Loucy (cell line): Measurements from ENCODE around the gene UBE2O.

Source experiments
- H2AFZ ChIP-seq: fragments of 200-600 bp; sonication (generic); 2 replicates; pipeline ENCODE4 v1.6.0; 2016; ENCODE audit warnings: antibody characterized with exemption, mild to moderate bottlenecking, low read length, moderate library complexity
- H3F3A ChIP-seq: fragments of 200-600 bp; 2 replicates; pipeline ENCODE4 v1.6.0; 2016; ENCODE audit warnings: antibody characterized with exemption, low read depth, mild to moderate bottlenecking
- H3K27me3 ChIP-seq: fragments of 200-600 bp; sonication (generic); 2 replicates; pipeline ENCODE4 v1.6.1; 2014; ENCODE audit warnings: low read length, mild to moderate bottlenecking; ENCODE audit not compliant: insufficient read depth, poor library complexity, severe bottlenecking
- H3K36me3 ChIP-seq: fragments of 200-600 bp; sonication (generic); 2 replicates; pipeline ENCODE4 v1.6.1; 2016; ENCODE audit warnings: low read length; ENCODE audit not compliant: insufficient read depth
- H3K4me1 ChIP-seq: fragments of 200-600 bp; sonication (generic); 2 replicates; pipeline ENCODE4 v1.5.1; 2014; ENCODE audit warnings: low read length, mild to moderate bottlenecking; ENCODE audit not compliant: insufficient read depth, poor library complexity, severe bottlenecking
- H3K4me2 ChIP-seq: fragments of 200-600 bp; sonication (generic); 2 replicates; pipeline ENCODE4 v1.6.0; 2014; ENCODE audit warnings: antibody characterized with exemption, low read length, low read depth, mild to moderate bottlenecking; ENCODE audit not compliant: poor library complexity, severe bottlenecking
- H3K4me3 ChIP-seq: fragments of 200-600 bp; sonication (generic); 2 replicates; pipeline ENCODE4 v1.5.1; 2014; ENCODE audit warnings: low read length, mild to moderate bottlenecking, mixed read lengths; ENCODE audit not compliant: poor library complexity, severe bottlenecking
- H3K79me2 ChIP-seq: fragments of 200-600 bp; sonication (generic); 2 replicates; pipeline ENCODE4 v1.6.1; 2014; ENCODE audit warnings: low read length; ENCODE audit not compliant: insufficient read depth
- H3K9ac ChIP-seq: fragments of 200-600 bp; sonication (generic); 2 replicates; pipeline ENCODE4 v1.6.0; 2014; ENCODE audit warnings: mild to moderate bottlenecking, low read depth, low read length, moderate library complexity; ENCODE audit not compliant: poor library complexity, severe bottlenecking
- H3K9me2 ChIP-seq: fragments of 200-600 bp; sonication (generic); replicated peaks from 2 replicates; pipeline ENCODE4 v1.6.1; 2016; ENCODE audit warnings: low read depth, low read length, mixed read lengths
- H3K9me3 ChIP-seq: fragments of 200-600 bp; sonication (generic); 2 replicates; pipeline ENCODE4 v1.6.1; 2014; ENCODE audit warnings: mild to moderate bottlenecking, antibody characterized with exemption, low read length, low read depth; ENCODE audit not compliant: insufficient read depth
- H4K20me1 ChIP-seq: fragments of 200-600 bp; sonication (generic); 2 replicates; pipeline ENCODE4 v1.6.0; 2014; ENCODE audit warnings: antibody characterized with exemption, low read length, mild to moderate bottlenecking; ENCODE audit not compliant: insufficient read depth, poor library complexity, severe bottlenecking
- EZH2phosphoT487 ChIP-seq: fragments of 200-600 bp; IDR thresholded peaks from 2 replicates; pipeline ENCODE4 v1.6.1; 2018; ENCODE audit warnings: antibody characterized with exemption, mild to moderate bottlenecking, moderate library complexity, borderline replicate concordance
- TF ChIP-seq, protein P1 (sequence below): fragments of 200-600 bp; sonication (generic); conservative IDR thresholded peaks from 2 replicates; pipeline ENCODE4 v1.5.1; 2014; ENCODE audit warnings: mild to moderate bottlenecking, antibody characterized with exemption, low read length

The UBE2O gene

DNA sequence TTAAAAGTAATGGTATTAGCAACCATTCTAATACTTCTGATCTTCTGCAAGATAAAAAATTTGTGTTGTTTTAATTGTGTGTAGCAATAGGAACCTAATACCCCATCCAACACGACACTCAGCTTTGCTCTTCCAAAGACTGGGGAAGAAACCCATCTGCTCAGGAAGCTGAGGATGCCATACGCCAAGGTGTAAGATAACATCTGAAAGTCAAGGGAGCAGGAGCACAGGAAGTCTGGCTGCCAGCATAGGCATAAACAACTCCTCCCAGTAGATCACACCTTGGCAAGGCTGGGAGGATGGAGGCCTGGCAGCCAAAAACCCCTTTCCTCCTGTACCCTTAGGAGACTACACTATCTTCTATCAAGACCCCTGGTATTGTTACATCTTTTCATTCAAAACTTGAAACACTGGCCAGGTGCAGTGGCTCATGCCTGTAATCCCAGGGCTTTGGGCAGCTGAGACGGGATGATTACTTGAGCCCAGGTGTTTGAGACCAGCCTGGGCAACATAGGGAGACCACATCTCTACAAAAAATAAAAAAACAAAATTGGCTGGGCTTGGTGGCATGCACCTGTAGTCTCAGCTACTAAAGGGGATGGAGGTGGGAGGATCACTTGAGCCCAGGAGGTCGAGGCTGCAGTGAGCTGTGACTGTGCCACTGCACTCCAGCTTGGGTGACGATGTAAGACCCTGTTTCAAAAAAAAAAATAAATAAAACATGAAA is 74.2 kb downstream of the UBE2O start:
- Histone ChIP-seq H3K79me2 (no peaks in the 10 kb centered on the region), H3K9me2 (no peaks in the 10 kb centered on the region), H3K27me3 (no peaks in the 10 kb centered on the region), H4K20me1 (no peaks in the 10 kb centered on the region), H2AFZ (no peak overlapping the region), H3K4me1 (peaks cover 13% of the 10 kb centered on the region), H3K36me3 (no peaks in the 10 kb centered on the region), H3F3A (no peaks in the 10 kb centered on the region), H3K9me3 (no peaks in the 10 kb centered on the region), H3K9ac (no peak overlapping the region), H3K4me3 (no peak overlapping the region), H3K4me2 (no peak overlapping the region)
- no peak for TF ChIP-seq EZH2phosphoT487
- TF ChIP-seq, protein P1, sequence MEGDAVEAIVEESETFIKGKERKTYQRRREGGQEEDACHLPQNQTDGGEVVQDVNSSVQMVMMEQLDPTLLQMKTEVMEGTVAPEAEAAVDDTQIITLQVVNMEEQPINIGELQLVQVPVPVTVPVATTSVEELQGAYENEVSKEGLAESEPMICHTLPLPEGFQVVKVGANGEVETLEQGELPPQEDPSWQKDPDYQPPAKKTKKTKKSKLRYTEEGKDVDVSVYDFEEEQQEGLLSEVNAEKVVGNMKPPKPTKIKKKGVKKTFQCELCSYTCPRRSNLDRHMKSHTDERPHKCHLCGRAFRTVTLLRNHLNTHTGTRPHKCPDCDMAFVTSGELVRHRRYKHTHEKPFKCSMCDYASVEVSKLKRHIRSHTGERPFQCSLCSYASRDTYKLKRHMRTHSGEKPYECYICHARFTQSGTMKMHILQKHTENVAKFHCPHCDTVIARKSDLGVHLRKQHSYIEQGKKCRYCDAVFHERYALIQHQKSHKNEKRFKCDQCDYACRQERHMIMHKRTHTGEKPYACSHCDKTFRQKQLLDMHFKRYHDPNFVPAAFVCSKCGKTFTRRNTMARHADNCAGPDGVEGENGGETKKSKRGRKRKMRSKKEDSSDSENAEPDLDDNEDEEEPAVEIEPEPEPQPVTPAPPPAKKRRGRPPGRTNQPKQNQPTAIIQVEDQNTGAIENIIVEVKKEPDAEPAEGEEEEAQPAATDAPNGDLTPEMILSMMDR, result no peak

DNA sequence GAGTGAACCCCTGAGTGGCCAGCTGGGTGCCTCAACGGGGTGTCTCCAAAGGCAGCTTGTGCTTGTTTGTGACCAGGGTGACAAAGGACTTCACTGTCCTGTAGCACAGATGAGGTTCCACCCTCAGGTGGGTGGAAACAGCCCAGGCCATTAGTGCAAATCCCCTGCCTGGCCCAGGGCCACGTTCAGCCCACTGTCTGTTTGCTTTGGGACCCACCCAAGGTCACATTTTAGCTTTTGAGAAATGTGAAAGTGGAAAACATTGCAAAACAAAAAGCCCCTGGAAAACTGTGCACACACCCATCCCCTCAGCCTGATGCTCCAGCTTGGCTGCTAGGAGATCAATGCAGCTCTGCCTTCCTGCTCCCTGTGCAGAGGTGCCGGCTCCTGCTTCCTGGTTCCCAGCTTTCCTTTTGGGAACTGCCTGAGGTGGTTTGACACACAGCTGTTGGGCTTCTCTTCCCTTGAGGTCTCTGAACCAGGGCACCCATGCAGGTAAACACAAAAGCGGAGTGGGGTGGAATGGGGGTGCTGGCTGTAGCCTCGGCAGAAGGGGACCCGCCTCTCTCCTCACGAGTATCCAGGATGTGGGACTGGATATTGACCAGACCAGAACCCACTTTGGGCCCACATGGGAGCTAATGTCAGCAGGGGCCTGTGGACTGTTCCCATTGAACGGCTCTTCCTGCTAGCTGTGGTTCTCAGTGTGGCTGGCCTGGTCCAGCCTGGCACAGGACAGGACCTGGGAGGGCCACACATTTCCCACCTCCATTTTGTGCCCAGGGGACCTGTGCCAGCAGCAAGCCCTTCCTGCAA is 76.4 kb downstream of the UBE2O start:
- Histone ChIP-seq H3K9me3 (no peaks in the 10 kb centered on the region), H3K4me1 (peaks cover 3% of the 10 kb centered on the region), H2AFZ (no peak overlapping the region), H3K4me2 (no peak overlapping the region), H3K27me3 (no peaks in the 10 kb centered on the region), H3K4me3 (no peak overlapping the region), H3K36me3 (no peaks in the 10 kb centered on the region), H3K9me2 (no peaks in the 10 kb centered on the region), H4K20me1 (no peaks in the 10 kb centered on the region), H3F3A (no peaks in the 10 kb centered on the region), H3K9ac (no peak overlapping the region), H3K79me2 (no peaks in the 10 kb centered on the region)
- TF ChIP-seq, protein P1, result no peak

DNA sequence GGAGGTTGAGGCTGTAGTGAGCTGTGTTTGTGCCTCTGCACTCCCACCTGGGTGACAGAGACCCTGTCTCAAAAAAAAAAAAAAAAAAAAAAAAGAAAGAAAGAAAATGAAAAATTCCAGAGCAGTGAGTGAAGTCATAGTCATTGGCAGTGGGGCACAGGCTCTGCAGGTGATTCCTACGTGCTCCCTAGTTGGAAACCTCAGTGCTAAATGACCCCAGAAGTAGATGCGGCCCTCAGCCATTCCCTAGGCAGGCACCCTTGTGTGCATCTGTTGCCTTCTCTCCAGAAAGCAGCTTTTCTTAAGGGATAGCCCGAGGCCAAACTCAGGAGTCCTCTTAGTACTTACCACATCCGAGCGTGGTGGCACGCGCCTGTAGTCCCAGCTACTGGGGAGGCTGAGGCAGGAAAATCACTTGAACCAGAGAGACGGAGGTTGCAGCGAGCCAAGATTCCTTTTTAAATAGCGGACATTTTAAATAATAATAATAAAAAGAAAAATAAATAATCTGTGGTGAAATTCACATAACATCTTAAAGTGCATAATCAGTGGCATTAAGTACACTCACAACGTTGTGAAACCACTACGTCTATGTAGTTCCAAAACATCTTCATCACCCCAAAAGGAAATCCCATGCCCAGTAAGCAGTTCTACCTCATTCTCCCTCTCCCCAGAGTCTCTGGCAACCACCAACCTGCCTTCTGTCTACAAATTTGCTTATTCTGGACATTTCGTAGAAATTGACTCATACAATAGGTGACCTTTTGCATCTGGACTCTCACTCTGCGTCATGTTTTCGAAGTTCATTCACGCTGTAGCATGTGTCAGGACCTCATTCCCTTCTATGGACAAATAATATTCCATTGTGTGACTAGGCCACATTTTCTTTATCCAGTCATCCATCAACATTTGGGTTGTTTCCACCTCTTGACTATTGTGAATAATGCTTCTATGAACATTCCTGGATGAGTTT is 81.0 kb downstream of the UBE2O start:
- Histone ChIP-seq H3K9me3 (no peaks in the 10 kb centered on the region), H2AFZ (no peak overlapping the region), H3F3A (no peaks in the 10 kb centered on the region), H3K4me2 (no peak overlapping the region), H3K79me2 (no peaks in the 10 kb centered on the region), H3K36me3 (no peaks in the 10 kb centered on the region), H3K4me1 (no peaks in the 10 kb centered on the region), H3K27me3 (no peaks in the 10 kb centered on the region), H4K20me1 (no peaks in the 10 kb centered on the region), H3K9me2 (no peaks in the 10 kb centered on the region), H3K9ac (no peak overlapping the region), H3K4me3 (no peak overlapping the region)
- no peak for TF ChIP-seq EZH2phosphoT487
- TF ChIP-seq, protein P1, result no peak
